Esophagus squamous epithelium (tissue), 4 donors: ENCODE measurements around the gene SMIM32.

Experiments used
- POLR2A ChIP-seq, 4 donors: fragments of 450-650 bp; IDR thresholded peaks; one replicate each; pipeline ENCODE4 v1.6.1; 2017; ENCODE audit warnings: antibody characterized with exemption in 4 of 4, mild to moderate bottlenecking in 4 of 4, moderate library complexity in 3 of 4
- TF ChIP-seq, protein P1 (sequence below), 6 experiments: fragments of 450-650 bp in 4 of 6; fragments of 200-600 bp in 2 of 6; sonication (generic) in 2 of 6; IDR thresholded peaks; one replicate each; pipeline ENCODE4 v1.5.1; 2016 to 2019; ENCODE audit warnings: antibody characterized with exemption in 6 of 6, mild to moderate bottlenecking in 4 of 6, moderate library complexity in 4 of 6

DNA sequence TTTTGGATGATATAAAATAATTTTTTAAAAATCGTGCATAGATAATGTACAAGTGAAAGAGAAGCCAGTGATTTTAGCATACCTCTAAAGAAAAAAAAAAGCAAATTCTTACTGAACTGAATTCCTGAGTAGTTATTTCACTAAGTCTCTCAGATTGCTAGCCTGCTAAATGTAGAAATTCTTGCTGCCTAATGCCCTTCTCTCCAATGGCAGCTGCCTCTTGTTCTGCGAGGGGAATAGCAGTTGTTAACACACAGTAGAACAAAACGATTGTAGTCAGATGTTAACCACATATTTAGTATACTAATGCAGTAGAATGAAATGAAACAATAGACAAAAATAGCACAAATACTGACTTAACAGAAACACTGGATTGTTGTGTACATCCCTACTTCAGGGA, 33.5 kb downstream of the SMIM32 start:
- TF ChIP-seq, protein P1, sequence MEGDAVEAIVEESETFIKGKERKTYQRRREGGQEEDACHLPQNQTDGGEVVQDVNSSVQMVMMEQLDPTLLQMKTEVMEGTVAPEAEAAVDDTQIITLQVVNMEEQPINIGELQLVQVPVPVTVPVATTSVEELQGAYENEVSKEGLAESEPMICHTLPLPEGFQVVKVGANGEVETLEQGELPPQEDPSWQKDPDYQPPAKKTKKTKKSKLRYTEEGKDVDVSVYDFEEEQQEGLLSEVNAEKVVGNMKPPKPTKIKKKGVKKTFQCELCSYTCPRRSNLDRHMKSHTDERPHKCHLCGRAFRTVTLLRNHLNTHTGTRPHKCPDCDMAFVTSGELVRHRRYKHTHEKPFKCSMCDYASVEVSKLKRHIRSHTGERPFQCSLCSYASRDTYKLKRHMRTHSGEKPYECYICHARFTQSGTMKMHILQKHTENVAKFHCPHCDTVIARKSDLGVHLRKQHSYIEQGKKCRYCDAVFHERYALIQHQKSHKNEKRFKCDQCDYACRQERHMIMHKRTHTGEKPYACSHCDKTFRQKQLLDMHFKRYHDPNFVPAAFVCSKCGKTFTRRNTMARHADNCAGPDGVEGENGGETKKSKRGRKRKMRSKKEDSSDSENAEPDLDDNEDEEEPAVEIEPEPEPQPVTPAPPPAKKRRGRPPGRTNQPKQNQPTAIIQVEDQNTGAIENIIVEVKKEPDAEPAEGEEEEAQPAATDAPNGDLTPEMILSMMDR (IDR thresholded peaks at IDR 0.05) = no peak
- TF ChIP-seq POLR2A (IDR thresholded peaks at IDR 0.05) = no peak
